Measurements from ENCODE around the gene BMI1. TPM values are rescaled to one million over a fixed set of nuclear protein-coding genes. Genes with fewer than 3 reads are reported as not detected.

BMI1 gene
- total and polyA plus RNA-seq, 7 donors = 21.4 to 57.6 (median 42.4) TPM

DNA sequence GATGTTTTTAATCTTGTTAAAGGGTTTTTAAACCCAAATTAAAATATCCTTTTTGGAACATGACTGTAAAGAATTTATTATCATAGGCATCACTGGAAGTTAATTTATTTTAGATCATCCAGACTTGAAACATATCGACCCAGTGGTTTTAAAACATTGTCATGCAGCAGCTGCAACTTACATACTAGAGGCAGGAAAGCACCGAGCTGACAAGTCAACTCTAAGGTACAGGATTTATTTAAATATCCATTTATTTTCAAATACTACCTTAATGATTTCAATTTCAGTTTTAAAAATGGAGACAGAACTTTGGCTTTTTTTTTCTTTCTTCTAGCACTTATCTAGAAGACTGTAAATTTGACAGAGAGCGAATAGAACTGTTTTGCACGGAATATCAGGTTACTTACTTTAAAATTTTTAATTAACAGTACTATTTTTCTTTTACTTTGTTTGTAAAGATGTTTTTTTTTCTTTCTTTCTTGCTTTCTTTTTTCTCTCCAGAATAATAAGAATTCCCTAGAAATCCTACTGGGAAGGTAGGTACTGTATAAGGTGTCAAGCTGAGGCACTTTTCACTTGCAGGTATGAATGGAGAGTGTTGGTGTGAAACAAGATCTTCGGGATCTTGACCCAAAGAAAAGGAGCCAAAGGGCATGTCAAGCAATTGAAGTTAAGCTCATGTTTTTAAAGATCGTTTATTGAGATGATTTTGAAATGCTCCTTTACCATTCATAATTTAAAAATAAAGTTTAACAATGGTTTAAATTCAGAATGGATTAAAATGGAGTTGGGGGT, 2.9 kb upstream of the BMI1 start:
- H3K36me3 ChIP-seq (ENCODE audit: insufficient read depth in 1 of 2, low read depth in 1 of 2) = no peaks in the 10 kb centered on the region
- peak overlapping the region; percentile 95 for H3K27ac ChIP-seq
- intact Hi-C loops (cut with DNase I) = loop anchor here (2.0 to 10.0 kb wide), 6 partner anchors 66 to 823 kb away; partner anchors contain the start of gene MLLT10 (in 1 of the 2)
- TF ChIP-seq, protein P1, sequence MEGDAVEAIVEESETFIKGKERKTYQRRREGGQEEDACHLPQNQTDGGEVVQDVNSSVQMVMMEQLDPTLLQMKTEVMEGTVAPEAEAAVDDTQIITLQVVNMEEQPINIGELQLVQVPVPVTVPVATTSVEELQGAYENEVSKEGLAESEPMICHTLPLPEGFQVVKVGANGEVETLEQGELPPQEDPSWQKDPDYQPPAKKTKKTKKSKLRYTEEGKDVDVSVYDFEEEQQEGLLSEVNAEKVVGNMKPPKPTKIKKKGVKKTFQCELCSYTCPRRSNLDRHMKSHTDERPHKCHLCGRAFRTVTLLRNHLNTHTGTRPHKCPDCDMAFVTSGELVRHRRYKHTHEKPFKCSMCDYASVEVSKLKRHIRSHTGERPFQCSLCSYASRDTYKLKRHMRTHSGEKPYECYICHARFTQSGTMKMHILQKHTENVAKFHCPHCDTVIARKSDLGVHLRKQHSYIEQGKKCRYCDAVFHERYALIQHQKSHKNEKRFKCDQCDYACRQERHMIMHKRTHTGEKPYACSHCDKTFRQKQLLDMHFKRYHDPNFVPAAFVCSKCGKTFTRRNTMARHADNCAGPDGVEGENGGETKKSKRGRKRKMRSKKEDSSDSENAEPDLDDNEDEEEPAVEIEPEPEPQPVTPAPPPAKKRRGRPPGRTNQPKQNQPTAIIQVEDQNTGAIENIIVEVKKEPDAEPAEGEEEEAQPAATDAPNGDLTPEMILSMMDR (IDR thresholded peaks at IDR 0.05) = no peak
- no peaks in the 10 kb centered on the region for H3K27me3 ChIP-seq (ENCODE audit: insufficient read depth in 3 of 3, low read length in 2 of 3)
- H3K4me3 ChIP-seq = peak overlapping the region; percentile 92
- DNase-seq (no peak), ATAC-seq (no peak)
- 57 to 80% (median 59%) methylated on average over 6 of the region's 6 CpGs for WGBS, 3 donors
- peaks cover 28% of the 10 kb centered on the region for H3K4me1 ChIP-seq
- no peaks in the 10 kb centered on the region for H3K9me3 ChIP-seq

DNA sequence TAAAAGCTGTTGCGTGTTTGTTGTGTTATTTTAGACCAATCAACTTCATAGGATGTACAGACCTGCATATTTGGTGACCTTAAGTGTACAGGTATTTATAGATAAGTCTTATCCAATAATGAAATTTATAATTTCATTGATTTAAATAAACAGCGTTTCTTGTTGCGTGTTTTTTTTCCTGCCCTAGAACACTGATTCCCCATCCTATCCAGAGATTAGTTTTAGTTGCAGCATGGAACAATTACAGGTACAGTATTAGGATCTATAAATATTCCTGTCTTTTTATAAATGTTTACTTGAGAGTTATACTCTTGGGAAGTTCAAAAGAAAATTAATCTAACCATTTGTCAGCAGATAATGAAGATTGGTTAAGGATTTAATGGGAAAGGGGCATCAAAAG, 2.1 kb upstream of the BMI1 start:
- peak overlapping the region; percentile 0 for H3K4me3 ChIP-seq
- H3K4me1 ChIP-seq = peaks cover 32% of the 10 kb centered on the region
- 97 to 99% (median 97%) methylated on average over 3 of the region's 3 CpGs for WGBS, 3 donors
- intact Hi-C loops (cut with DNase I) = loop anchor here (1.0 to 10.0 kb wide), 6 partner anchors 22 to 824 kb away; partner anchors contain the start of gene MLLT10 (in 1 of the 2)
- peak overlapping the region; percentile 95 for H3K27ac ChIP-seq
- ATAC-seq (no peak), DNase-seq (no peak)
- no peaks in the 10 kb centered on the region for H3K36me3 ChIP-seq (ENCODE audit: insufficient read depth in 1 of 2, low read depth in 1 of 2)
- H3K27me3 ChIP-seq (ENCODE audit: insufficient read depth in 3 of 3, low read length in 2 of 3) = no peaks in the 10 kb centered on the region
- TF ChIP-seq, protein P1 (IDR thresholded peaks at IDR 0.05) = no peak
- no peaks in the 10 kb centered on the region for H3K9me3 ChIP-seq

DNA sequence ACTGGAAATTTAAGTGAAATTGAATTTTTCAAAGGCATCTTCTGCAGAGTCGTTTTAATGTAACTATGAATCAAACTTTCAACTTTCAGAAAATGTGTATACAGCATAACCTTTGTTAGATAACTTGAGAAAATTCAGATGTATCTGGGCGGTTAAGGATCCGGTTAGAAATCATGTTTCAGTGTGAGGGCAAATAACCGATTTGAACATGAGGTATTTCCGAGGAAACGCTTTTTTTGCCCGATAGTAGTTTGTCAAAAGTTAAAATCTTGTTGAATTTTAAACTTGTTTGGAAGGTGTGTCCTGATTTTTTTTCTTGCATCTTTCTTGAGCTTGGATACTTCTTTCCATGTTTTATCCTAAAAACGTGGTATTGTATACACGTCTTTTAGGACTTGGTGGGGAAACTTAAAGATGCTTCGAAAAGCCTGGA, 1.3 kb upstream of the BMI1 start:
- Histone ChIP-seq H3K4me3 (peak overlapping the region; percentile 63), H3K9me3 (no peaks in the 10 kb centered on the region), H3K27me3 (ENCODE audit: insufficient read depth in 3 of 3, low read length in 2 of 3) (no peaks in the 10 kb centered on the region), H3K27ac (peak overlapping the region; percentile 78), H3K4me1 (peaks cover 39% of the 10 kb centered on the region), H3K36me3 (ENCODE audit: insufficient read depth in 1 of 2, low read depth in 1 of 2) (no peaks in the 10 kb centered on the region)
- DNase-seq = no peak
- TF ChIP-seq, protein P1 (IDR thresholded peaks at IDR 0.05) = no peak
- WGBS, 3 donors = 91 to 92% (median 92%) methylated on average over 10 of the region's 10 CpGs
- ATAC-seq = no peak
- intact Hi-C loops (cut with DNase I) = loop anchor here (1.0 to 10.0 kb wide), 6 partner anchors 21 to 825 kb away; partner anchors contain the start of gene MLLT10 (in 1 of the 2)

DNA sequence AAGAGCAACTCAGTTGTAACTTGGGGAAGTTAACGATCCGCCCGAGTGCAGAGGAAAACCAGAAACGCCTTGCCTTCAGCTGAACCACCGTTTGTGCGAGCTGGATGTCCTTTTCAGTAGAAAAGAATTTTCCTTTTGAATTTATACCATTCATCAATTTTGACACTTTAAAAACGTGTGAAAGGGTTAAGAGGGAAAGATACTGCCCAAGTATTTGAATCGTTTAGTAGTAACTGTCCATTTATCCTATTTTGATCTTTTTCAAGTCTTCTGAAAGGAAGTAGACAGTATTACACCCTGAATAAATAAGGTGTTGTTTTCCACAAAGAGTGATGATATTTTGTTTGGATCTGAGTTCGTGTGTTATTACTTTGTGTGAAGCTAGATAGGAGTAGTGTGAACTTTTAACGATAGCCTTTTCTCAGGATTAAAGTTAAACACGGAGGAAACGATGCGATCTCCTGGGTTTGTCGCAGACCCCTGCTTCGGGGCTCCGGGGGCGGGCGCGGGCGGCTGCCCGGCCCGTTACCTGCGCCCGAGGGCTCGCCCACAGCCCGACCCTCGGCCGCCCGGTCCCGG, 830 bp upstream of the BMI1 start:
- TF ChIP-seq, protein P1 (IDR thresholded peaks at IDR 0.05) = no peak
- ATAC-seq (no peak), DNase-seq (no peak)
- H3K27ac ChIP-seq = peak overlapping the region; percentile 78
- intact Hi-C loops (cut with DNase I) = loop anchor here (1.0 to 10.0 kb wide), 11 partner anchors 20 to 825 kb away; partner anchors contain the start of genes DNAJC1 (in 1 of the 2), MLLT10 (in 1 of the 2), MSRB2 (in 1 of the 2) and SKIDA1 (in 1 of the 2)
- no peaks in the 10 kb centered on the region for H3K27me3 ChIP-seq (ENCODE audit: insufficient read depth in 3 of 3, low read length in 2 of 3)
- no peaks in the 10 kb centered on the region for H3K36me3 ChIP-seq (ENCODE audit: insufficient read depth in 1 of 2, low read depth in 1 of 2)
- 9 to 12% (median 10%) methylated on average over 30 of the region's 30 CpGs for whole genome bisulfite sequencing, 3 donors
- H3K4me1 ChIP-seq = peaks cover 39% of the 10 kb centered on the region
- peak overlapping the region; percentile 63 for H3K4me3 ChIP-seq
- H3K9me3 ChIP-seq = no peaks in the 10 kb centered on the region

Data from psoas muscle (tissue), 8 donors.